ENCODE data around the gene RTEL1.
"Not testable (repeated sequence)": the region's sequence is repeated elsewhere in the genome, so short reads cannot be mapped to it uniquely, and the experiment has no call there.

The RTEL1 gene

DNA sequence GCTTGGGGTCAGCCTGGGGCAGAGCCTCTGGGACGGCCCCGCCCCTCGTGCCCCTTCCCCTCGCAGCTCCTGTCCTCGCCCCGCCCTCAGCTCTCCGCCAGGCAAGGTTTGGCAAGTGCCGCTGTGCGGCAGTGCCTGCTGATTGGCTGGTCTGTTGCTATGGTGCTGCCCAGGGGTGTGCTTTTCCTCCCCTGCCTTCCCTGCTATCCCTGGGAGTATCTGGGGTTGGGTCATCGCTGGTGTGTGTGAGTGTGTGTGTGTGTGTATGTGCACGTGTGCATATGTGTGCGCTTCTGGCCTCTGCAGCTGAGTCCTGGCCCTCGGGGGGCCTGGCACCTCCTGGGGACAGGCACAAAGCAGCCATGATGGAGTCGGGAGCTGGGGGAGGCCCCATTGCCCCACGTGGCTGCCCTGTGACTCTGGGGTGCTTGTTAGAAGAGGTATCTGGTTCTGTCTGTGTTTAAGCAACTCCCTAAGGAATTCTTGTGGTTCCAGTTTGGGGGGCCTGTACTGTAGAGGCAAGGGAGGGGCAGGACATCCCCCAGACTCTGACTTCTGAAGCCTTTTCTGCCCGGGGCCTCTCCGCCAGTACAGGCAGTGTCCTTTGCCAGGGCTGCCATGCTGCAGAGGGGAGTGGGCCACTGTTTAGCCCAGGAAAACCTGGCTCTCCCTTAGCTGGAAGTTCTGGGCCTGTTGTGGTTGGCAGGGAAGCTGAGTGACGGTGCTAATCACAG lies 6.9 kb downstream of the RTEL1 start:
- Histone ChIP-seq H3K36me3 (ENCODE audit: insufficient read depth, low read depth, low read length) (peaks cover 71% of the 10 kb centered on the region), H3K27ac (ENCODE audit: low read length) (no peak overlapping the region)

DNA sequence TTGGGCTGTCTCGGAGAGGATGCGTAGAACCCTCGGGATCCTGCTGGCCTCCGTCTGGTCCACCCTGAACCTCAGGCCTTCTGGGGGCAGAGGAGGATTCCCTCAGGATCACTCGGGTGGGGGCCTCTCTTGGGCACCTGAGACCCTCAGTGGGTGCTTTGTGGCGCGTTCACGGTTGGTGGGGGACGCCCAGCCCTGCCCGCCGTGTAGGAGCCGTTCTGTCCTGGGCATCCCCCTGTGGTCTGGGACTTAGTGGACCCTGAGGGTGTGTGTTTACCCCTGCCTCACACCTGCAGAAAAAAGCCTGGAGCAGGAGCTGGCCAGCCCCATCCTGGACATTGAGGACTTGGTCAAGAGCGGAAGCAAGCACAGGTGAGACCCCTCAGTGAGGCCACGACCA lies 7.6 kb downstream of the RTEL1 start:
- no peak overlapping the region for H3K27ac ChIP-seq (ENCODE audit: low read length)
- H3K9me3 ChIP-seq (ENCODE audit: insufficient read depth, low read depth, low read length): no peaks in the 10 kb centered on the region
- H3K4me3 ChIP-seq (ENCODE audit: low read length): no peak overlapping the region
- H3K4me1 ChIP-seq (ENCODE audit: insufficient read depth, low read length): no peaks in the 10 kb centered on the region
- no peak overlapping the region for H3K9ac ChIP-seq (ENCODE audit: low read depth, low read length)
- peaks cover 66% of the 10 kb centered on the region for H3K36me3 ChIP-seq (ENCODE audit: insufficient read depth, low read depth, low read length)
- no peaks in the 10 kb centered on the region for H3K27me3 ChIP-seq (ENCODE audit: insufficient read depth, low read length)

More for the DNA sequence above, 6.9 kb downstream of the RTEL1 start:
- H3K27me3 ChIP-seq (ENCODE audit: insufficient read depth, low read length): no peaks in the 10 kb centered on the region
- H3K4me3 ChIP-seq (ENCODE audit: low read length): no peak overlapping the region
- H3K9me3 ChIP-seq (ENCODE audit: insufficient read depth, low read depth, low read length): no peaks in the 10 kb centered on the region
- H3K4me1 ChIP-seq (ENCODE audit: insufficient read depth, low read length): no peaks in the 10 kb centered on the region
- peak overlapping the region; percentile 36; the same call in 1 of the 2 replicates for H3K9ac ChIP-seq (ENCODE audit: low read depth, low read length)

DNA sequence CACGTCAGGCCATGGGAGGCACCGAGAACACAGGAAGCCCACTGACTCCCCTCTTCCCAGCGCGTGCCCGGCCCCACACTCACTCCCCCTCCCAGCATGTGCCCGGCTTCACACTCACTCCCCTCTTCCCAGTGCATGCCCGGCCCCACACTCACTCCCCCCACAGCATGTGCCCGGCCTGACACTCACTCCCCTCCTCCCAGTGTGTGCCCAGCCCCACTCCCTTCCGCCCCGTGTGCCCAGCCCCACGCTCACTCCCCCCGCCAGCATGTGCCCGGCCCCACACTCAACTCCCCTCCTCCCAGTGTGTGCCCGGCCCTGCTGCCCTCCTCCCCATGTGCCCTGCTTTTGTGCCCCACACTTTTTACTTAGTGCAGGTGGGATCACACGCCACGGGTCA lies 9.7 kb downstream of the RTEL1 start:
- no peak overlapping the region for H3K4me3 ChIP-seq (ENCODE audit: low read length)
- no peaks in the 10 kb centered on the region for H3K9me3 ChIP-seq (ENCODE audit: insufficient read depth, low read depth, low read length)
- H3K9ac ChIP-seq (ENCODE audit: low read depth, low read length): no peak overlapping the region
- H3K27ac ChIP-seq (ENCODE audit: low read length): no peak overlapping the region
- peaks cover 49% of the 10 kb centered on the region for H3K36me3 ChIP-seq (ENCODE audit: insufficient read depth, low read depth, low read length)
- no peaks in the 10 kb centered on the region for H3K27me3 ChIP-seq (ENCODE audit: insufficient read depth, low read length)
- H3K4me1 ChIP-seq (ENCODE audit: insufficient read depth, low read length): no peaks in the 10 kb centered on the region

DNA sequence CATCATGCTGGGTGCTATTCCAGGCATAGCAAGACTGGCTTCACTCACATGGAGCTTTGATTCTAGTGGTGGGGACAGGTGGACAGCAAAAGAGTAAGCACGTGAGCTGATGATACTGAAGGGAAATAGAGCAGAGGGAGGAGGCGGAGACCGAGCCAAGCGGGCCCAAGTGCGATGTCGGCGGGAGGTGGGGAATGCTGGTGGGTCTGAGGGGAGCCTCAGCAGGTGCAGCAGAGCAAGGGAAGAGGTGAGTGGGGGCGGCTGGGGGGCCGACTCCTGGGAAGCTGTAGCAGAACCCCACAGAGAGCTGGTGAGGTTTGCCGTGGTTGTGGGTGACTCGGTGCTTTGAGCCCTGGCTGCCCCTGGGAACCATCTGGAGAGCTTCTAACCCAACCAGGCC lies 10.2 kb downstream of the RTEL1 start:
- Histone ChIP-seq H3K36me3 (ENCODE audit: insufficient read depth, low read depth, low read length) (peaks cover 45% of the 10 kb centered on the region), H3K4me3 (ENCODE audit: low read length) (no peak overlapping the region), H3K9ac (ENCODE audit: low read depth, low read length) (no peak overlapping the region), H3K27ac (ENCODE audit: low read length) (no peak overlapping the region), H3K27me3 (ENCODE audit: insufficient read depth, low read length) (no peaks in the 10 kb centered on the region), H3K4me1 (ENCODE audit: insufficient read depth, low read length) (no peaks in the 10 kb centered on the region), H3K9me3 (ENCODE audit: insufficient read depth, low read depth, low read length) (no peaks in the 10 kb centered on the region)

DNA sequence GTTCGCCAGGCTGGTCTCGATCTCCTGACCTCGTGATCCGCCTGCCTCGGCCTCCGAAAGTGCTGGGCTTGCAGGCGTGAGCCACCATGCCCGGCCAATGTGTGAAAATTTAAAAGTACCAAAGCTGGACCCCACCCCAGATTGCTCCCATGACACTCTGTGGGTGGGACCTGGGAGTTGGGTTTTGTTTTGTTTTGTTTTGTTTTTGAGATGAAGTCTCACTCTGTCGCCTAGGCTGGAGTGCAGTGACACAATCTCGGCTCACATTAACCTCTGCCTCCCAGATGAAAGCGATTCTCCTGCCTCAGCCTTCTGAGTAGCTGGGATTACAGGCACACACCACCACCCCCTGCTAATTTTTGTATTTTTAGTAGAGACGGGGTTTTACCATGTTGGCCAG lies 13.6 kb downstream of the RTEL1 start:
- peaks cover 37% of the 10 kb centered on the region for H3K36me3 ChIP-seq (ENCODE audit: insufficient read depth, low read depth, low read length)

DNA sequence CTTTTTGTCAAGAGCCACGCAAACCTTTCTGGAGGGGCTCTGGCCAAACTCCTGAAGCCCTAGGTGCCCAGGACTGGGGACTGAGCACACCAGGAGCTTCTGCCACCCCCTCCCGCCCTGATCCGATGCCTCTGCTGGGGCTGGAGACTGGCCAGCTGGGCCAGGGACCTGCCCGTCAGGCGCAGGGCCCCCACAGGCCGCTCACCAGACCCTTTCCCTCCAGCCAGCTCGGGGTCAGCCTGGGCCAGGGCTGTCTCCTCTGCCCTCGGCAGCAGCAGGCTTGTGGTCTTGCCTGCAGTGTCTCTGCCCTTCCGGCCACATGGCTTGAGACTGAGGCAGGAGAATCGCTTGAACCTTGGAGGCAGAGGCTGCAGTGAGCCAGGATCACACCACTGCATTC lies 14.6 kb downstream of the RTEL1 start:
- no peak overlapping the region for H3K9ac ChIP-seq (ENCODE audit: low read depth, low read length)
- H3K36me3 ChIP-seq (ENCODE audit: insufficient read depth, low read depth, low read length): peaks cover 37% of the 10 kb centered on the region
- no peaks in the 10 kb centered on the region for H3K4me1 ChIP-seq (ENCODE audit: insufficient read depth, low read length)
- H3K4me3 ChIP-seq (ENCODE audit: low read length): no peak overlapping the region
- no peaks in the 10 kb centered on the region for H3K27me3 ChIP-seq (ENCODE audit: insufficient read depth, low read length)
- no peak overlapping the region for H3K27ac ChIP-seq (ENCODE audit: low read length)
- H3K9me3 ChIP-seq (ENCODE audit: insufficient read depth, low read depth, low read length): no peaks in the 10 kb centered on the region

More for the DNA sequence above, 13.6 kb downstream of the RTEL1 start:
- not testable (repeated sequence) for H3K4me1 ChIP-seq (ENCODE audit: insufficient read depth, low read length); H3K9me3 ChIP-seq (ENCODE audit: insufficient read depth, low read depth, low read length); H3K4me3 ChIP-seq (ENCODE audit: low read length); H3K9ac ChIP-seq (ENCODE audit: low read depth, low read length); H3K27ac ChIP-seq (ENCODE audit: low read length); H3K27me3 ChIP-seq (ENCODE audit: insufficient read depth, low read length)

DNA sequence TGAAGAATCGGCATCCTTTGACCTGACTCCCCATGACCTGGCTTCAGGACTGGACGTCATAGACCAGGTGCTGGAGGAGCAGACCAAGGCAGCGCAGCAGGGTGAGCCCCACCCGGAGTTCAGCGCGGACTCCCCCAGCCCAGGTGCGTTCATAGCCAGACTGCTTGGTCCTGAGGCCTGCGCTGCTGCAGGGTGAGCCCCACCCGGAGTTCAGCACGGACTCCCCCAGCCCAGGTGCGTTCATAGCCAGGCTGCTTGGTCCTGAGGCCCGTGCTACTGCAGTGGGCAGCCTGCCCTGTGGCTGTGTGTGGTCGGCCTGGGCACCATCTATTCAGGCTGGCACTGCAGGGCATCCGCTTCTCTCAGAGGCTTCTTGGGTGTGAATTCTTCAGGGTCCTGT lies 15.8 kb downstream of the RTEL1 start:
- Histone ChIP-seq H3K4me3 (ENCODE audit: low read length) (no peak overlapping the region), H3K36me3 (ENCODE audit: insufficient read depth, low read depth, low read length) (peaks cover 34% of the 10 kb centered on the region), H3K4me1 (ENCODE audit: insufficient read depth, low read length) (no peaks in the 10 kb centered on the region), H3K9ac (ENCODE audit: low read depth, low read length) (no peak overlapping the region), H3K27ac (ENCODE audit: low read length) (no peak overlapping the region), H3K27me3 (ENCODE audit: insufficient read depth, low read length) (no peaks in the 10 kb centered on the region), H3K9me3 (ENCODE audit: insufficient read depth, low read depth, low read length) (no peaks in the 10 kb centered on the region)

DNA sequence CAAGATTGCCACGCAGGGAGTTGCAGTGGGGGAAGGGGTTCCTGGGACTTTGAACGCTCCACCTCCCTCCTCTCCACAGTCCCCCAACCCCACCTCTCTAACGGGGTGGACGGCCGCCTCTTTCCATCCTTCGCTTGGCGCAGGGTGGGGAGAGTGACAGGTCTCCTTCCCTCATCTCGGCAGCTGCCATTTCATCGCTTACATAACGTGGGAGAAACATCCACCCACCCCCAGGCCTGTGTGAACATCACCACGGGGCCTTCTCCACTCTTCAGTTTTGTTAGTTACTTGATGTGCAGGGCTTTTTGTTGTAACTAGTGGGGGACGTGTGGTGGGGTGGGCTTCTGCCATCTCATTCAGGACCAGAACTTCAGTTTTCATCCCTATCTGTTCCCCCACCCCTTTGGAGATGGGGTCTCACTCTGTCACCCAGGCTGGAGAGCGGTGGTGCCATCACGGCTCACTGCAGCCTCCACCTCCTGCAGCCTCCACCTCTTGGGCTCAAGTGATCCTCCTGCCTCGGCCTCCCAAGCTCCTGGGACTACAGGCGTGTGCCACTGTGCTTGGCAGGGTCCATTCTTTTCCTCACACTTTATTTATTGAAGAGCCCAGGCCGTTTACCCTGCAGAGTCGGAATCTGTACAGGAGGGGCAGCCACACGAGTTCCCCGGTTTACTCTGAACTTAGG lies 17.7 kb downstream of the RTEL1 start:
- Histone ChIP-seq H3K36me3 (ENCODE audit: insufficient read depth, low read depth, low read length) (peaks cover 29% of the 10 kb centered on the region), H3K27ac (ENCODE audit: low read length) (no peak overlapping the region), H3K9ac (ENCODE audit: low read depth, low read length) (no peak overlapping the region), H3K4me3 (ENCODE audit: low read length) (no peak overlapping the region), H3K27me3 (ENCODE audit: insufficient read depth, low read length) (no peaks in the 10 kb centered on the region), H3K9me3 (ENCODE audit: insufficient read depth, low read depth, low read length) (no peaks in the 10 kb centered on the region), H3K4me1 (ENCODE audit: insufficient read depth, low read length) (no peaks in the 10 kb centered on the region)

DNA sequence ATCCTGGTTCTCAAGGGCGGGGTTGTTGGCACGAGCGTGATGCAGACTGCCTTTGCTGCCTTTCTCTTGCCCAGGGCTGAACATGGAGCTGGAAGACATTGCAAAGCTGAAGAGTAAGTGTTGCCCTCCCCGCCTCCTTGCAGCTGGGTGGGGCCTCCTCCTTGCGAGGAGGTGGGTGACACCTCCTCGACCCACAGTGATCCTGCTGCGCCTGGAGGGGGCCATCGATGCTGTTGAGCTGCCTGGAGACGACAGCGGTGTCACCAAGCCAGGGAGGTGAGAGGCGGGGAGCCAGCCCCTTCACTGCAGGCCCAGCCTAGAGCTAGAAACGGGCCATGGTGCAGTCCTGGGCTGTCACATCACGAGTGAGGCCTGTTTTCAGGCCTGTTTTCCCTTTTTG lies 20.0 kb downstream of the RTEL1 start:
- Histone ChIP-seq H3K9me3 (ENCODE audit: insufficient read depth, low read depth, low read length) (no peaks in the 10 kb centered on the region), H3K9ac (ENCODE audit: low read depth, low read length) (no peak overlapping the region), H3K36me3 (ENCODE audit: insufficient read depth, low read depth, low read length) (peaks cover 29% of the 10 kb centered on the region), H3K27me3 (ENCODE audit: insufficient read depth, low read length) (no peaks in the 10 kb centered on the region), H3K4me1 (ENCODE audit: insufficient read depth, low read length) (no peaks in the 10 kb centered on the region), H3K27ac (ENCODE audit: low read length) (no peak overlapping the region), H3K4me3 (ENCODE audit: low read length) (no peak overlapping the region)

DNA sequence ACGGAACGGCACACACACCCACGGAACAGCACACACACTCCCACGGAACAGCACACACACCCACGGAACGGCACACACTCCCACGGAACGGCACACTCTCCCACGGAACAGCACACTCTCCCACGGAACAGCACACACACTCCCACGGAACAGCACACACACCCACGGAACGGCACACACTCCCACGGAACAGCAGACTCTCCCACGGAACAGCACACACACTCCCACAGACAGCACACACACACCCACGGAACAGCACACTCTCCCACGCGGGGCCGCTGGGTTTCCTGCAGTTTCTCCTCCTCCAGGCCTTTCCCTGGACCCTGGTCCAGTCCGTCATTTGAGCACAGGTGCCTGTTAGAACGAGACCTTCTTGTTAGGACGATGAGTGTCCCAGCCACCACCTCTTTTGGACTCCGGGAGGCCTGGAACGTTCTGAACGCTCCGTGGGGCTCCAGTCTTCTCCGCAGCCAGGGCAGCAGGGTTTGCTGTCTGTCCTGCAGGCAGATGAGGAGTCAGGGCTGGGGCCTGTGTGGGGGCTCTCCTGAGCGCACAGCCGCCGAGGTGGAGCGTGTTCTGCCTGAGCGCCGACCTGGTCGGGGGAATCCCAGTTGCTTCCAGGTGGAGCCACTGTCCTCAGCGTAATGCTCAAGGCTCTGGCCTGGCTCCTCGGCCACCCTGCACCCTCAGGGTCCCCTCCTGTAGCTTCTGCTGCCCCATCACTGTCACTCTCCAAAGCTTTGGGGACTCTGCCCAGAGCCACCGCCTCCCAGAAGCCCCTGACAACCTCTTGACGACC lies 20.8 kb downstream of the RTEL1 start:
- Histone ChIP-seq H3K9me3 (ENCODE audit: insufficient read depth, low read depth, low read length) (no peaks in the 10 kb centered on the region), H3K36me3 (ENCODE audit: insufficient read depth, low read depth, low read length) (peaks cover 28% of the 10 kb centered on the region), H3K27ac (ENCODE audit: low read length) (no peak overlapping the region), H3K27me3 (ENCODE audit: insufficient read depth, low read length) (no peaks in the 10 kb centered on the region), H3K4me3 (ENCODE audit: low read length) (no peak overlapping the region), H3K4me1 (ENCODE audit: insufficient read depth, low read length) (no peaks in the 10 kb centered on the region), H3K9ac (ENCODE audit: low read depth, low read length) (no peak overlapping the region)

DNA sequence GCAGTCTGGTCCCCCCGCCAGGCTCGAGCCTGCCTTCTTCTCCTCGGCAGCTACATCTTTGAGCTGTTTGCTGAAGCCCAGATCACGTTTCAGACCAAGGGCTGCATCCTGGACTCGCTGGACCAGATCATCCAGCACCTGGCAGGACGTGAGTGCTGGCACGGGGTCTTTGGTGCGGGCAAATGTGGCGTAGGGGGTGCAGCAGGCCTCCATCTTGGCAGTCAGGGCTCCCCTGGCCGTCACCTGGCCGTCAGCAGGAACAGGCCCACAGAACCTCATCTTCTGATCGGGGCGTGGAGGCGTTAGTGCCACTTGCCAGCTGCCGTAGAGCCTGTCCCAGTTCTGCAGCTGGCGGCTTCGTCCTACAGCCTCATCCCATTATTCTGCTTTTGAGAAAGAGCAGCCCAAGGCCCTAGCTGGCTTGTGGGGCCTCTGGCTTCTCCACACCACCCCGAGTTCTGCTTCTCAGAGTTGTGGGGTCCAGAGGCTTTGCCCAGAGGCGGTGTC lies 21.7 kb downstream of the RTEL1 start:
- H3K27ac ChIP-seq (ENCODE audit: low read length): no peak overlapping the region
- H3K9me3 ChIP-seq (ENCODE audit: insufficient read depth, low read depth, low read length): no peaks in the 10 kb centered on the region
- H3K4me1 ChIP-seq (ENCODE audit: insufficient read depth, low read length): no peaks in the 10 kb centered on the region
- H3K27me3 ChIP-seq (ENCODE audit: insufficient read depth, low read length): no peaks in the 10 kb centered on the region
- H3K4me3 ChIP-seq (ENCODE audit: low read length): no peak overlapping the region
- H3K9ac ChIP-seq (ENCODE audit: low read depth, low read length): no peak overlapping the region
- H3K36me3 ChIP-seq (ENCODE audit: insufficient read depth, low read depth, low read length): peaks cover 22% of the 10 kb centered on the region; the same call in 1 of the 2 replicates

Measured in iPS-20b (cell line).